Stimulated activated CD4-positive, alpha-beta T cell treated with anti-CD3 and anti-CD28 coated beads, Interleukin-4, amount 100 ng/mL, for 24 hours (primary cell): ENCODE data around the gene FLT3.
"Not testable (repeated sequence)": the region's sequence is repeated elsewhere in the genome, so short reads cannot be mapped to it uniquely, and the experiment has no call there.

Experiments used
- DNase-seq: peaks from one replicate; pipeline ENCODE4 v3.0.0-alpha.2; 2020

Gene FLT3

GRCh38 chr13:27971236-27971645 lies 129.1 kb downstream of the FLT3 start:
- no peak for DNase-seq

GRCh38 chr13:27970382-27971235 lies 129.8 kb downstream of the FLT3 start:
- no peak for DNase-seq

- no peak for DNase-seq
Measured at GRCh38 chr13:27969866-27970229, 130.5 kb downstream of the FLT3 start.

GRCh38 chr13:27969082-27969865 lies 131.1 kb downstream of the FLT3 start, which contains the start of gene CDX2:
Gene CDX2, minus strand, starts transcription at chr13:27969315. Its CDS starts 309 bp downstream, at chr13:27969006.
- no peak for DNase-seq

GRCh38 chr13:27968316-27969081 lies 131.9 kb downstream of the FLT3 start:
- no peak for DNase-seq

- DNase-seq, result no peak
Measured at GRCh38 chr13:27967736-27968315, 132.6 kb downstream of the FLT3 start.

GRCh38 chr13:27967203-27967735 lies 133.1 kb downstream of the FLT3 start:
- no peak for DNase-seq

- no peak for DNase-seq
Measured at GRCh38 chr13:27966641-27967202, 133.7 kb downstream of the FLT3 start.

- no peak for DNase-seq
Measured at GRCh38 chr13:27965740-27966640, 134.4 kb downstream of the FLT3 start.

- no peak for DNase-seq
Measured at GRCh38 chr13:27965343-27965739, 135.0 kb downstream of the FLT3 start.

- DNase-seq, result no peak
Measured at GRCh38 chr13:27964741-27965323, 135.5 kb downstream of the FLT3 start.

GRCh38 chr13:27964206-27964605 lies 136.2 kb downstream of the FLT3 start:
- not testable (repeated sequence) for DNase-seq

GRCh38 chr13:27963491-27963890 lies 136.9 kb downstream of the FLT3 start:
- no peak for DNase-seq

GRCh38 chr13:27962982-27963381 lies 137.4 kb downstream of the FLT3 start:
- no peak for DNase-seq

GRCh38 chr13:27962128-27962841 lies 138.1 kb downstream of the FLT3 start:
- DNase-seq, result no peak

- no peak for DNase-seq
Measured at GRCh38 chr13:27961227-27962085, 138.9 kb downstream of the FLT3 start.

- peak; percentile 11 for DNase-seq
Measured at GRCh38 chr13:27960362-27961226, 139.8 kb downstream of the FLT3 start.

- DNase-seq, result no peak
Measured at GRCh38 chr13:27959976-27960361, 140.4 kb downstream of the FLT3 start.
